Keratinocyte (primary cell): ENCODE results near the gene RNF19B. TPM values are rescaled to one million over a fixed set of nuclear protein-coding genes. Genes with fewer than 3 reads are reported as not detected.

Source experiments
- DNase-seq: peaks from one replicate; pipeline ENCODE4 v3.0.0-alpha.2; 2011; ENCODE audit warnings: low read depth, missing footprints, low spot score
- FAIRE-seq: peaks from 2 replicates; lab custom pipeline; 2011; peaks lifted over from hg19 to GRCh38; lab: Jason Lieb, UNC
- H2AFZ ChIP-seq: 2 replicates; pipeline ENCODE4 v1.6.0; 2012; ENCODE audit warnings: low read length, control low read depth, inconsistent platforms; ENCODE audit not compliant: control insufficient read depth
- H3K27ac ChIP-seq: 2 replicates; pipeline ENCODE4 v1.5.1; 2011; ENCODE audit warnings: low read length; ENCODE audit not compliant: control insufficient read depth, insufficient read depth
- H3K27me3 ChIP-seq: 3 replicates; pipeline ENCODE4 v1.6.0; 2011; ENCODE audit warnings: low read length; ENCODE audit not compliant: control insufficient read depth, insufficient read depth; ENCODE audit errors: extremely low read depth
- H3K36me3 ChIP-seq, 2 experiments: 2 replicates in 1 of 2; 3 replicates in 1 of 2; pipeline ENCODE4 v1.5.1; 2011; ENCODE audit warnings: low read length in 2 of 2, mild to moderate bottlenecking in 1 of 2; ENCODE audit not compliant: control insufficient read depth in 2 of 2, insufficient read depth in 2 of 2; ENCODE audit errors: extremely low read depth in 1 of 2
- H3K4me1 ChIP-seq: 3 replicates; pipeline ENCODE4 v1.5.1; 2011; ENCODE audit warnings: low read length; ENCODE audit not compliant: control insufficient read depth, insufficient read depth; ENCODE audit errors: extremely low read depth
- H3K4me2 ChIP-seq: 3 replicates; pipeline ENCODE4 v1.6.0; 2011; ENCODE audit warnings: low read depth, low read length; ENCODE audit not compliant: control insufficient read depth, insufficient read depth; ENCODE audit errors: extremely low read depth
- H3K4me3 ChIP-seq, 3 experiments: fragments of 200-600 bp in 1 of 3; sonication (generic) in 1 of 3; 2 replicates in 2 of 3; 3 replicates in 1 of 3; pipeline ENCODE4 v1.5.1; 2011 to 2016; ENCODE audit warnings: low read length in 3 of 3, mild to moderate bottlenecking in 3 of 3, control low read depth in 2 of 3, inconsistent platforms in 1 of 3, low read depth in 1 of 3, mixed read lengths in 1 of 3, mixed run types in 1 of 3, moderate library complexity in 1 of 3; ENCODE audit not compliant: control insufficient read depth in 2 of 3, insufficient read depth in 2 of 3; ENCODE audit errors: extremely low read depth in 1 of 3
- H3K79me2 ChIP-seq: 2 replicates; pipeline ENCODE4 v1.6.0; 2012; ENCODE audit warnings: low read length; ENCODE audit not compliant: control insufficient read depth, insufficient read depth
- H3K9ac ChIP-seq: 3 replicates; pipeline ENCODE4 v1.6.0; 2011; ENCODE audit warnings: low read length; ENCODE audit not compliant: control insufficient read depth, insufficient read depth; ENCODE audit errors: extremely low read depth
- H3K9me1 ChIP-seq: 3 replicates; pipeline ENCODE4 v1.6.0; 2011; ENCODE audit warnings: low read length; ENCODE audit not compliant: control insufficient read depth, insufficient read depth; ENCODE audit errors: extremely low read depth
- H3K9me3 ChIP-seq: 2 replicates; pipeline ENCODE4 v1.5.1; 2012; ENCODE audit warnings: low read depth, low read length; ENCODE audit not compliant: control insufficient read depth
- H4K20me1 ChIP-seq: 3 replicates; pipeline ENCODE4 v1.6.0; 2011; ENCODE audit warnings: low read length; ENCODE audit not compliant: control insufficient read depth, insufficient read depth; ENCODE audit errors: extremely low read depth
- CTCF ChIP-seq, 3 experiments: IDR thresholded peaks in 1 of 3; conservative IDR thresholded peaks in 1 of 3; optimal IDR thresholded peaks in 1 of 3; 2 replicates in 2 of 3; 3 replicates in 1 of 3; pipeline versions ENCODE3 to v1.5.1; 2011; ENCODE audit warnings: low read length in 3 of 3, mild to moderate bottlenecking in 3 of 3, moderate library complexity in 2 of 3, control low read depth in 1 of 3, inconsistent platforms in 1 of 3; ENCODE audit not compliant: insufficient read depth in 2 of 3; ENCODE audit errors: extremely low read depth in 1 of 3
- EZH2 ChIP-seq: IDR thresholded peaks from one replicate; pipeline ENCODE4 v1.6.1; 2012; ENCODE audit warnings: inconsistent platforms, mild to moderate bottlenecking, low read length, moderate library complexity
- dilution Hi-C: fragments of 300-500 bp; cut with MboI; formaldehyde crosslinking; loops from one replicate; pipeline ENCODE4 v1.7.0; 2020; ENCODE audit warnings: low sequenced_read_pairs; ENCODE audit not compliant: extremely low pct_ligation_motif_present
- polyA plus RNA-seq, 5 experiments: library from polyadenylated mRNA; depleted of rRNA in 3 of 5; stranded (reverse) in 3 of 5; stranded (forward) in 1 of 5; unstranded in 1 of 5; fragments of >200 nt; gene quantifications; 1 replicate in 1 of 5; 2 replicates in 3 of 5; 3 replicates in 1 of 5; pipeline versions ENCODE4 v1.2.1 to v1.2.3, GENCODE V29; 2011 to 2012; ENCODE audit warnings: missing spikeins in 2 of 5, low read depth in 1 of 5, low replicate concordance in 1 of 5

Gene RNF19B
- polyA plus RNA-seq, 1 donor (not counting 4 experiments of a cell fraction or from before 2014, with no cell fraction given) = 33.5 TPM

- H3K36me3 ChIP-seq = peaks cover 2 to 19% of the 10 kb centered on the region in 2 experiments
- H3K27me3 ChIP-seq = no peaks in the 10 kb centered on the region
- no peaks in the 10 kb centered on the region for H4K20me1 ChIP-seq
- H3K79me2 ChIP-seq = peaks cover 9% of the 10 kb centered on the region
- peak overlapping the region; percentile 84 for H3K9ac ChIP-seq
- dilution Hi-C loops = no loop called here
- FAIRE-seq = no peak
- no peak overlapping the region for H3K27ac ChIP-seq
- H3K9me1 ChIP-seq = no peaks in the 10 kb centered on the region
- no peak for DNase-seq
- no peaks in the 10 kb centered on the region for H3K9me3 ChIP-seq
- TF ChIP-seq EZH2 (no peak), CTCF (optimal IDR thresholded peaks at IDR 0.05 in 1 of 3, IDR thresholded peaks at IDR 0.05 in 1 of 3, conservative IDR thresholded peaks at IDR 0.05 in 1 of 3; ENCODE audit: extremely low read depth in 1 of 3, insufficient read depth in 2 of 3, low read length in 3 of 3) (no peak)
- H3K4me1 ChIP-seq = peaks cover 32% of the 10 kb centered on the region
- H3K4me2 ChIP-seq = peak overlapping the region; percentile 90
- no peak overlapping the region for H2AFZ ChIP-seq
- H3K4me3 ChIP-seq = peak overlapping the region in 2 of 3 experiments; percentile 83 to 84
These were observed 64.9 kb downstream of the RNF19B start for GRCh38 chr1:32899586-32900296.

- Histone ChIP-seq H3K27ac (no peak overlapping the region), H4K20me1 (no peaks in the 10 kb centered on the region), H3K27me3 (no peaks in the 10 kb centered on the region), H3K79me2 (peaks cover 9% of the 10 kb centered on the region), H3K9me3 (no peaks in the 10 kb centered on the region), H3K4me2 (no peak overlapping the region), H3K9me1 (no peaks in the 10 kb centered on the region), H3K9ac (no peak overlapping the region), H3K4me1 (peaks cover 32% of the 10 kb centered on the region), H2AFZ (no peak overlapping the region), H3K36me3 (peaks cover 2 to 19% of the 10 kb centered on the region in 2 experiments), H3K4me3 (no peak overlapping the region)
- DNase-seq = no peak
- TF ChIP-seq EZH2 (no peak), CTCF (optimal IDR thresholded peaks at IDR 0.05 in 1 of 3, IDR thresholded peaks at IDR 0.05 in 1 of 3, conservative IDR thresholded peaks at IDR 0.05 in 1 of 3; ENCODE audit: extremely low read depth in 1 of 3, insufficient read depth in 2 of 3, low read length in 3 of 3) (no peak)
- dilution Hi-C loops = no loop called here
- peak; percentile 39 for FAIRE-seq
These were observed 65.7 kb downstream of the RNF19B start for GRCh38 chr1:32898958-32899357.
